Activated CD8-positive, alpha-beta T cell treated with anti-CD3 and anti-CD28 coated beads, Interleukin-2, amount 10 ng/mL, durations not matched to agents 7 days and 5 days (primary cell): ENCODE measurements around the gene DHX35. TPM values are rescaled to one million over a fixed set of nuclear protein-coding genes. Genes with fewer than 3 reads are reported as not detected.
A peak's percentile ranks its signal among the peaks of the same experiment; 100 is the strongest.

ENCODE experiments used
- ATAC-seq: fragments of 150-1000 bp; cut with Tn5 transposase; one replicate; pipeline ENCODE4 v1.10.0; 2021; ENCODE audit warnings: moderate library complexity
- CTCF ChIA-PET: fragments of 350-600 bp; sonication (Branson Sonifier 250); formaldehyde crosslinking; loops from one replicate; lab custom pipeline; 2021; ENCODE audit warnings: antibody characterized with exemption; lab: Charles Lee
- POLR2A ChIA-PET: fragments of 350-600 bp; sonication (Branson Sonifier 250); formaldehyde crosslinking; loops from one replicate; lab custom pipeline; 2021; ENCODE audit warnings: antibody characterized with exemption; lab: Charles Lee
- DNase-seq: peaks from one replicate; pipeline ENCODE4 v3.0.0-alpha.2; 2020
- H3K27ac Mint-ChIP-seq: one replicate; pipeline ENCODE4 v1.8.0; 2021; ENCODE audit warnings: mild to moderate bottlenecking, mixed read lengths
- H3K27me3 Mint-ChIP-seq: one replicate; pipeline ENCODE4 v1.8.0; 2021; ENCODE audit warnings: low read depth, mixed read lengths
- H3K36me3 Mint-ChIP-seq: one replicate; pipeline ENCODE4 v1.8.0; 2021; ENCODE audit warnings: low read depth, mixed read lengths
- H3K4me1 Mint-ChIP-seq: one replicate; pipeline ENCODE4 v1.8.0; 2021; ENCODE audit warnings: low read depth, mixed read lengths
- H3K4me3 Mint-ChIP-seq: one replicate; pipeline ENCODE4 v1.8.0; 2021; ENCODE audit warnings: mild to moderate bottlenecking, mixed read lengths
- H3K9me3 Mint-ChIP-seq: one replicate; pipeline ENCODE4 v1.8.0; 2022; ENCODE audit warnings: mixed read lengths; ENCODE audit not compliant: insufficient read depth
- total RNA-seq, 2 experiments: library from RNA; stranded (reverse); gene quantifications; one replicate each; pipeline ENCODE4 v1.2.3, GENCODE V29; 2021

The DHX35 gene
- total RNA-seq, 2 experiments from 2014 or later: 10.8 to 11.1 TPM

GRCh38 chr20:39041067-39041466 is 78.9 kb downstream of the DHX35 start:
- POLR2A ChIA-PET: interaction anchor here (0.5 to 2.1 kb wide), 3 partner anchors 9 to 79 kb away, joined by 3 to 6 read pairs (median 3); partner anchors contain the start of gene DHX35

GRCh38 chr20:39042279-39043150 is 80.4 kb downstream of the DHX35 start:
- Mint-ChIP-seq H3K27me3 (no peaks in the 10 kb centered on the region), H3K27ac (no peak overlapping the region), H3K4me1 (no peaks in the 10 kb centered on the region), H3K9me3 (no peaks in the 10 kb centered on the region), H3K36me3 (peaks cover 5% of the 10 kb centered on the region), H3K4me3 (no peak overlapping the region)
- POLR2A ChIA-PET: interaction anchor here (2.1 kb wide), 1 partner anchor 80 kb away, joined by 6 read pairs; the partner anchor contains the start of gene DHX35
- no peak for DNase-seq
- CTCF ChIA-PET: interaction anchor here (6.6 kb wide), 1 partner anchor 7 kb away, joined by 48 read pairs; no protein-coding TSS in a partner anchor
- ATAC-seq: no peak

More at GRCh38 chr20:39041067-39041466, 78.9 kb downstream of the DHX35 start:
- ATAC-seq (no peak), DNase-seq (no peak)
- peaks cover 11% of the 10 kb centered on the region for H3K36me3 Mint-ChIP-seq
- no peaks in the 10 kb centered on the region for H3K9me3 Mint-ChIP-seq
- CTCF ChIA-PET: interaction anchor here (0.9 to 6.6 kb wide), 3 partner anchors 9 to 115 kb away, joined by 3 to 48 read pairs (median 4); partner anchors contain the start of gene FAM83D
- H3K4me1 Mint-ChIP-seq: no peaks in the 10 kb centered on the region
- no peak overlapping the region for H3K4me3 Mint-ChIP-seq
- no peaks in the 10 kb centered on the region for H3K27me3 Mint-ChIP-seq
- H3K27ac Mint-ChIP-seq: no peak overlapping the region

GRCh38 chr20:39044501-39044900 is 82.4 kb downstream of the DHX35 start:
- Mint-ChIP-seq H3K36me3 (peaks cover 5% of the 10 kb centered on the region), H3K4me3 (no peak overlapping the region), H3K27ac (no peak overlapping the region), H3K27me3 (no peaks in the 10 kb centered on the region), H3K4me1 (peaks cover 3% of the 10 kb centered on the region), H3K9me3 (no peaks in the 10 kb centered on the region)
- no peak for ATAC-seq
- POLR2A ChIA-PET: no interaction called here
- CTCF ChIA-PET: interaction anchor here (2.7 kb wide), 1 partner anchor 118 kb away, joined by 7 read pairs; the partner anchor contains the start of gene FAM83D
- no peak for DNase-seq

GRCh38 chr20:39045676-39046075 is 83.5 kb downstream of the DHX35 start:
- Mint-ChIP-seq H3K36me3 (peaks cover 5% of the 10 kb centered on the region), H3K4me3 (no peak overlapping the region)

GRCh38 chr20:39047417-39047985 is 85.4 kb downstream of the DHX35 start:
- POLR2A ChIA-PET: interaction anchor here (1.1 kb wide), 1 partner anchor 85 kb away, joined by 3 read pairs; the partner anchor contains the start of gene DHX35
- no peaks in the 10 kb centered on the region for H3K9me3 Mint-ChIP-seq
- H3K4me1 Mint-ChIP-seq: peaks cover 9% of the 10 kb centered on the region
- no peak overlapping the region for H3K27ac Mint-ChIP-seq
- H3K36me3 Mint-ChIP-seq: no peaks in the 10 kb centered on the region
- ATAC-seq (no peak), DNase-seq (no peak)
- H3K4me3 Mint-ChIP-seq: no peak overlapping the region
- H3K27me3 Mint-ChIP-seq: peaks cover 7% of the 10 kb centered on the region
- CTCF ChIA-PET: interaction anchor here (1.1 to 2.8 kb wide), 6 partner anchors 11 to 123 kb away, joined by 3 to 15 read pairs (median 8); partner anchors contain the start of gene FAM83D

More at GRCh38 chr20:39045676-39046075, 83.5 kb downstream of the DHX35 start:
- DNase-seq (no peak), ATAC-seq (no peak)
- H3K4me1 Mint-ChIP-seq: peaks cover 9% of the 10 kb centered on the region
- ChIA-PET CTCF (interaction anchor here (1.0 to 2.7 kb wide), 5 partner anchors 35 to 398 kb away, joined by 3 to 7 read pairs (median 4); partner anchors contain the start of gene FAM83D), POLR2A (no interaction called here)
- no peaks in the 10 kb centered on the region for H3K27me3 Mint-ChIP-seq
- no peak overlapping the region for H3K27ac Mint-ChIP-seq
- H3K9me3 Mint-ChIP-seq: no peaks in the 10 kb centered on the region

GRCh38 chr20:39048000-39048696 is 86.0 kb downstream of the DHX35 start:
- peak; percentile 79 for DNase-seq
- peaks cover 9% of the 10 kb centered on the region for H3K4me1 Mint-ChIP-seq
- ChIA-PET POLR2A (interaction anchor here (0.5 to 0.9 kb wide), 3 partner anchors 86 to 154 kb away, joined by 3 to 4 read pairs (median 3); partner anchors contain the start of genes DHX35 and FAM83D), CTCF (interaction anchor here (0.7 to 4.4 kb wide), 36 partner anchors 9 to 405 kb away, joined by 3 to 160 read pairs (median 5); partner anchors contain the start of genes ACTR5, DHX35 and FAM83D)
- no peak overlapping the region for H3K27ac Mint-ChIP-seq
- no peaks in the 10 kb centered on the region for H3K36me3 Mint-ChIP-seq
- no peaks in the 10 kb centered on the region for H3K9me3 Mint-ChIP-seq
- H3K27me3 Mint-ChIP-seq: peaks cover 10% of the 10 kb centered on the region
- ATAC-seq: peak; percentile 81
- H3K4me3 Mint-ChIP-seq: no peak overlapping the region

- Mint-ChIP-seq H3K4me1 (peaks cover 9% of the 10 kb centered on the region), H3K36me3 (no peaks in the 10 kb centered on the region), H3K4me3 (no peak overlapping the region), H3K27ac (no peak overlapping the region), H3K27me3 (peaks cover 10% of the 10 kb centered on the region), H3K9me3 (no peaks in the 10 kb centered on the region)
- ChIA-PET POLR2A (interaction anchor here (0.5 to 1.5 kb wide), 6 partner anchors 8 to 155 kb away, joined by 3 to 9 read pairs (median 3); partner anchors contain the start of genes DHX35 and FAM83D), CTCF (interaction anchor here (0.7 to 4.4 kb wide), 57 partner anchors 10 to 415 kb away, joined by 3 to 160 read pairs (median 4); partner anchors contain the start of genes ACTR5, DHX35 and FAM83D)
- DNase-seq: no peak
- ATAC-seq: no peak
These were observed 87.0 kb downstream of the DHX35 start for GRCh38 chr20:39049148-39049547.

- Mint-ChIP-seq H3K27me3 (peaks cover 10% of the 10 kb centered on the region), H3K27ac (peak overlapping the region; percentile 70)
These were observed 87.8 kb downstream of the DHX35 start for GRCh38 chr20:39049684-39050554.

GRCh38 chr20:39050555-39050902 is 88.4 kb downstream of the DHX35 start:
- no peaks in the 10 kb centered on the region for H3K9me3 Mint-ChIP-seq
- peaks cover 10% of the 10 kb centered on the region for H3K27me3 Mint-ChIP-seq
- no peak overlapping the region for H3K27ac Mint-ChIP-seq
- CTCF ChIA-PET: interaction anchor here (0.6 to 4.4 kb wide), 31 partner anchors 12 to 391 kb away, joined by 3 to 160 read pairs (median 4); partner anchors contain the start of genes DHX35 and FAM83D
- no peaks in the 10 kb centered on the region for H3K36me3 Mint-ChIP-seq
- POLR2A ChIA-PET: interaction anchor here (1.4 to 1.5 kb wide), 2 partner anchors 41 to 88 kb away, joined by 3 to 9 read pairs; partner anchors contain the start of gene DHX35
- peak overlapping the region; percentile 70 for H3K4me3 Mint-ChIP-seq
- DNase-seq: no peak
- peaks cover 9% of the 10 kb centered on the region for H3K4me1 Mint-ChIP-seq
- ATAC-seq: no peak

More at GRCh38 chr20:39049684-39050554, 87.8 kb downstream of the DHX35 start:
- Mint-ChIP-seq H3K4me1 (peaks cover 9% of the 10 kb centered on the region), H3K36me3 (no peaks in the 10 kb centered on the region), H3K4me3 (peak overlapping the region; percentile 70), H3K9me3 (no peaks in the 10 kb centered on the region)
- ATAC-seq (peak; percentile 89), DNase-seq (peak; percentile 79)
- ChIA-PET CTCF (interaction anchor here (0.6 to 4.4 kb wide), 64 partner anchors 9 to 416 kb away, joined by 3 to 160 read pairs (median 4); partner anchors contain the start of genes DHX35 and FAM83D), POLR2A (interaction anchor here (0.7 to 1.5 kb wide), 3 partner anchors 9 to 88 kb away, joined by 3 to 9 read pairs (median 3); partner anchors contain the start of gene DHX35)

GRCh38 chr20:39052676-39053075 is 90.5 kb downstream of the DHX35 start:
- DNase-seq (no peak), ATAC-seq (no peak)
- Mint-ChIP-seq H3K4me1 (peaks cover 9% of the 10 kb centered on the region), H3K27me3 (peaks cover 16% of the 10 kb centered on the region), H3K36me3 (no peaks in the 10 kb centered on the region), H3K9me3 (no peaks in the 10 kb centered on the region), H3K4me3 (no peak overlapping the region), H3K27ac (no peak overlapping the region)
- POLR2A ChIA-PET: no interaction called here
- CTCF ChIA-PET: interaction anchor here (4.4 kb wide), 1 partner anchor 27 kb away, joined by 160 read pairs; no protein-coding TSS in a partner anchor
